MM.1S (cell line): ENCODE results near the gene RETSAT.
"Not testable (repeated sequence)": the region's sequence is repeated elsewhere in the genome, so short reads cannot be mapped to it uniquely, and the experiment has no call there.

ENCODE experiments used
- DNase-seq: peaks from one replicate; pipeline ENCODE4 v3.0.0-alpha.2; 2015
- H2AFZ ChIP-seq: fragments of 300-600 bp; sonication (generic); 2 replicates; pipeline ENCODE4 v1.6.0; 2016; ENCODE audit warnings: antibody characterized with exemption, low read length
- H3F3A ChIP-seq: fragments of 300-600 bp; sonication (generic); 2 replicates; pipeline ENCODE4 v1.6.1; 2016; ENCODE audit warnings: mild to moderate bottlenecking, antibody characterized with exemption, low read length, moderate library complexity, mixed read lengths; ENCODE audit not compliant: insufficient read depth
- H3K27ac ChIP-seq: fragments of 300-600 bp; sonication (generic); 2 replicates; pipeline ENCODE4 v1.5.1; 2016; ENCODE audit warnings: mild to moderate bottlenecking, low read length
- H3K27me3 ChIP-seq: fragments of 300-600 bp; sonication (generic); replicated peaks from 2 replicates; pipeline ENCODE4 v1.6.0; 2016; ENCODE audit warnings: low read length; ENCODE audit not compliant: insufficient read depth
- H3K36me3 ChIP-seq: fragments of 300-600 bp; sonication (generic); replicated peaks from 2 replicates; pipeline ENCODE4 v1.6.1; 2016; ENCODE audit warnings: mild to moderate bottlenecking, low read length, mixed read lengths; ENCODE audit not compliant: insufficient read depth
- H3K4me1 ChIP-seq: fragments of 300-600 bp; sonication (generic); 2 replicates; pipeline ENCODE4 v1.6.1; 2016; ENCODE audit warnings: low read length, mixed read lengths
- H3K4me2 ChIP-seq: fragments of 300-600 bp; sonication (generic); 2 replicates; pipeline ENCODE4 v1.6.0; 2016; ENCODE audit warnings: low read depth, low read length
- H3K4me3 ChIP-seq: fragments of 300-600 bp; sonication (generic); 2 replicates; pipeline ENCODE4 v1.5.1; 2016; ENCODE audit warnings: low read length, mixed read lengths
- H3K79me2 ChIP-seq: fragments of 300-600 bp; sonication (generic); 2 replicates; pipeline ENCODE4 v1.6.1; 2016; ENCODE audit warnings: mixed run types, low read length, mixed read lengths
- H3K9ac ChIP-seq: fragments of 300-600 bp; sonication (generic); 2 replicates; pipeline ENCODE4 v1.6.1; 2016; ENCODE audit warnings: low read length, mixed read lengths
- H3K9me2 ChIP-seq: fragments of 300-600 bp; sonication (generic); replicated peaks from 2 replicates; pipeline ENCODE4 v1.6.1; 2016; ENCODE audit warnings: mild to moderate bottlenecking, low read length, mixed read lengths; ENCODE audit not compliant: insufficient read depth
- H3K9me3 ChIP-seq: fragments of 300-600 bp; sonication (generic); replicated peaks from 2 replicates; pipeline ENCODE4 v1.6.1; 2016; ENCODE audit warnings: mild to moderate bottlenecking, low read length, mixed read lengths; ENCODE audit not compliant: insufficient read depth
- H4K20me1 ChIP-seq: fragments of 300-600 bp; sonication (generic); 2 replicates; pipeline ENCODE4 v1.6.1; 2016; ENCODE audit warnings: mild to moderate bottlenecking, low read length, moderate library complexity, mixed read lengths; ENCODE audit not compliant: insufficient read depth
- EZH2 ChIP-seq: fragments of 300-600 bp; sonication (generic); optimal IDR thresholded peaks from 2 replicates; pipeline ENCODE3; 2017; ENCODE audit warnings: low read depth, mild to moderate bottlenecking, antibody characterized with exemption, low read length, mixed read lengths
- EZH2phosphoT487 ChIP-seq: fragments of 300-600 bp; sonication (generic); IDR thresholded peaks from 2 replicates; pipeline ENCODE4 v1.6.1; 2018; ENCODE audit warnings: antibody characterized with exemption, low read length
- TF ChIP-seq, protein P1 (sequence below): fragments of 300-600 bp; sonication (generic); IDR thresholded peaks from 2 replicates; pipeline ENCODE4 v1.5.1; 2016; ENCODE audit warnings: antibody characterized with exemption, low read length, mixed read lengths

RETSAT gene

DNA sequence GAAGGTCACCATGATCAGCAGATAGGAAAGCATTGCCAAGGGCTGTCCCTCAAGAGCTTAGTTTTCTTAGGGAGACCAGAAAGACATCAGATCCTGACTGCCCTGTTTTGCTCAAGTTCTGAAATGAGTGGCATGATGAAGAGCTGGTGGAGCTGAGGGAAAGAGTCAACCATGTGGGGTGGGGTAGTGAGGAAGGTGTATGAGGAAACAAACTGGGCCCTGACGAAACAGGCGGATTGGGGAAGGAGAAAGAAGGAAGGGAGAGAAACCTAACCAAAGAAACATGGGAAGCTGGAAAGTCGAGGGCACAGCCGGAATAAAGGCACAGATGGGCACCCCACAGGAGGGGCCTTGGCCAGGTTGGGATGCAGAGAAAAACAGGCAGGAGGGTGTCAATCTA, 34.5 kb downstream of the RETSAT start:
- DNase-seq = no peak
- no peak overlapping the region for H3K4me3 ChIP-seq
- H3K9me3 ChIP-seq = no peaks in the 10 kb centered on the region
- 0 out of 2 replicates have a peak, but pooled peaks cover 6% of the 10 kb centered on the region for H3K4me1 ChIP-seq
- peaks cover 2% of the 10 kb centered on the region; the same call in 1 of the 2 replicates for H3F3A ChIP-seq
- H3K27ac ChIP-seq = no peak overlapping the region
- no peak overlapping the region for H2AFZ ChIP-seq
- H3K27me3 ChIP-seq = no peaks in the 10 kb centered on the region
- no peak overlapping the region for H3K4me2 ChIP-seq
- H3K9me2 ChIP-seq = no peaks in the 10 kb centered on the region
- H3K36me3 ChIP-seq = peaks cover 19% of the 10 kb centered on the region; the same call in 1 of the 2 replicates
- TF ChIP-seq EZH2 = no peak
- no peak for TF ChIP-seq EZH2phosphoT487
- TF ChIP-seq, protein P1, sequence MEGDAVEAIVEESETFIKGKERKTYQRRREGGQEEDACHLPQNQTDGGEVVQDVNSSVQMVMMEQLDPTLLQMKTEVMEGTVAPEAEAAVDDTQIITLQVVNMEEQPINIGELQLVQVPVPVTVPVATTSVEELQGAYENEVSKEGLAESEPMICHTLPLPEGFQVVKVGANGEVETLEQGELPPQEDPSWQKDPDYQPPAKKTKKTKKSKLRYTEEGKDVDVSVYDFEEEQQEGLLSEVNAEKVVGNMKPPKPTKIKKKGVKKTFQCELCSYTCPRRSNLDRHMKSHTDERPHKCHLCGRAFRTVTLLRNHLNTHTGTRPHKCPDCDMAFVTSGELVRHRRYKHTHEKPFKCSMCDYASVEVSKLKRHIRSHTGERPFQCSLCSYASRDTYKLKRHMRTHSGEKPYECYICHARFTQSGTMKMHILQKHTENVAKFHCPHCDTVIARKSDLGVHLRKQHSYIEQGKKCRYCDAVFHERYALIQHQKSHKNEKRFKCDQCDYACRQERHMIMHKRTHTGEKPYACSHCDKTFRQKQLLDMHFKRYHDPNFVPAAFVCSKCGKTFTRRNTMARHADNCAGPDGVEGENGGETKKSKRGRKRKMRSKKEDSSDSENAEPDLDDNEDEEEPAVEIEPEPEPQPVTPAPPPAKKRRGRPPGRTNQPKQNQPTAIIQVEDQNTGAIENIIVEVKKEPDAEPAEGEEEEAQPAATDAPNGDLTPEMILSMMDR = no peak
- H4K20me1 ChIP-seq = peaks cover 5% of the 10 kb centered on the region
- peaks cover 70% of the 10 kb centered on the region for H3K79me2 ChIP-seq
- no peak overlapping the region for H3K9ac ChIP-seq

DNA sequence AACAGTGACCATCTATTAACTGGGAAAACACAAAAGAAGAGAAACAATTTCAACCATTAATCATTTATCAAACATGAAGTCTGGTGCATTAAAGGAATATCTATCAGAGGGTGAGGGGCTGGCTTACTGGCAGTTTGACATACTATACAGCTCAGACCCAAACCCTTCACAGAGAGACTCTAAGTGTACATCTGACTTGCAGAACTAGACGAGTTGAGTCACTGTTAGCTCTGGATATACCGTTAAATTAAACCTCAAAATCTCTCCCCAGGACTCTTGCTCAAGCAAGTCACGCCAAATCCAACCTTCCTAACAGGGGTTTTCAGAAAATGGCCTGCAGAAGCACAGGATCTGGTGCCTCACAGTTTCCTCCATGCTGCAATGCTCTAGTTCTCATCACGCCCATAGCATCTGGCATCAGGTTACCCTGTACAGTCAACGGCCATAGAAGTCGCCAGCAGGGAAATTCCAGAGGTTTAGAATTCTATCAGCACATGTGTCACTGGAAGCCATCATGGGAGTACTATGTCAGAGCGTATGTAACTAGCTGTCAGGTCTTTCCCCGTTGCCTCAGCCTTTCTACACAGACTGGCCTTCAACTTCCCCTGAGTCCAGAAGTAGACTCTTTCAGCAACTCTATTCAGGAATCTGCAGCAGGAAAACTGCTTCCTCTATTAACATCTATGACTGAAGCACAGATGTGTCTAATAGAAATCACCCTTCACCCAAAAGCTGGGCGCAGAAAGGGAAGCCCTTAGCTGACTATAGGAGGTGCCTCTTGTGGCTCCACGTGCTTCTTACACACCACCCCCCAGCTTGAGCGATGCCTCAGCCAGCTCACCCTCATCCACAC, 35.9 kb downstream of the RETSAT start:
- H3F3A ChIP-seq = peaks cover 2% of the 10 kb centered on the region; the same call in 1 of the 2 replicates
- peaks cover 14% of the 10 kb centered on the region; the same call in 1 of the 2 replicates for H3K36me3 ChIP-seq
- H3K4me2 ChIP-seq = no peak overlapping the region
- no peak overlapping the region for H3K4me3 ChIP-seq
- peaks cover 3% of the 10 kb centered on the region; the same call in 1 of the 2 replicates for H4K20me1 ChIP-seq
- H3K27ac ChIP-seq = no peak overlapping the region
- H3K27me3 ChIP-seq = no peaks in the 10 kb centered on the region
- DNase-seq = no peak
- no peaks in the 10 kb centered on the region for H3K4me1 ChIP-seq
- no peak for TF ChIP-seq EZH2phosphoT487
- H3K9me3 ChIP-seq = no peaks in the 10 kb centered on the region
- no peak overlapping the region for H3K9ac ChIP-seq
- no peak overlapping the region for H2AFZ ChIP-seq
- H3K79me2 ChIP-seq = peaks cover 56% of the 10 kb centered on the region
- H3K9me2 ChIP-seq = no peaks in the 10 kb centered on the region

DNA sequence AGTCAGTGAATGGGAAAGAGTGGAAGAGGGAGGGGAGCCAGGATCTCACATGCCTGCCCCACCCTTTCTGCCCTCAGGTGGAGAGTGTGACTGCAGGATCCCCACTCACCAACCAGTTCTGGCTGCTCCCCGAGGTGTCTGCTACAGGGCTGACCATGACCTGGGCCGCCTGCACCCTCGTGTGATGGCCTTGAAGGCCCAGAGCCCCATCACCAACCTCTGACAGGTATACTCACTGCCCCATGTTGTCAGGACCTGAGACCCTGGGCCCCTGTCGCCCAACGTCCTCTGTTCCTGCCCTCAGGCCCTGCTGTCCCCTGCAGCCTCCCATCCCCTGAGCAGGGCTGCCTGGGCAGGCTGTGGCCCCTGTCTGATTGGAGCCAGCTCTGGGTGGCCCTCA, 38.4 kb downstream of the RETSAT start:
- not testable (repeated sequence) for DNase-seq, H3K27ac ChIP-seq, H3K4me2 ChIP-seq, H2AFZ ChIP-seq, H3K4me3 ChIP-seq, H4K20me1 ChIP-seq, H3K9ac ChIP-seq, H3K9me3 ChIP-seq, H3K4me1 ChIP-seq, H3K9me2 ChIP-seq, H3K27me3 ChIP-seq, H3K36me3 ChIP-seq, H3F3A ChIP-seq
- H3K79me2 ChIP-seq = peaks cover 31% of the 10 kb centered on the region

DNA sequence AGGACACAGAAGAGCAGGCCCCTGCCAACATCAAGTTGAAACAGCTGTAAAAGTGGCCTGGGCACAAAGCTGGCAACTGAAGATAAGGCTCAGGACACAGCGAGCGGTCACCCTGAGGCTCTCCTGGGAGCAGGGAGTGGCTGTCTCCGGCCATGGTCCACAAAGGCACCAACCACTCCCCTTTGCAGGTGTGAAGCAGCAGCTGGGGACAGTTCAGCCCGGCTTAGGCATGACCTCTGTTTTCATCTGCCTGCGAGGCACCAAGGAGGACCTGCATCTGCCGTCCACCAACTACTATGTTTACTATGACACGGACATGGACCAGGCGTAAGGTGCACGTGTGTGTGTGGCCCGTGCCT, 39.5 kb downstream of the RETSAT start:
- Histone ChIP-seq H3K36me3 (peaks cover 4% of the 10 kb centered on the region; the same call in 1 of the 2 replicates), H3K79me2 (peaks cover 21% of the 10 kb centered on the region), H3K4me3 (no peak overlapping the region), H3K27ac (no peak overlapping the region), H3F3A (peaks cover 16% of the 10 kb centered on the region), H3K9me3 (no peaks in the 10 kb centered on the region), H3K27me3 (no peaks in the 10 kb centered on the region), H3K9me2 (no peaks in the 10 kb centered on the region), H3K9ac (no peak overlapping the region), H3K4me2 (no peak overlapping the region), H2AFZ (no peak overlapping the region), H4K20me1 (peaks cover 3% of the 10 kb centered on the region; the same call in 1 of the 2 replicates), H3K4me1 (peaks cover 17% of the 10 kb centered on the region)
- DNase-seq = no peak
- TF ChIP-seq EZH2phosphoT487 = no peak
- TF ChIP-seq EZH2 = no peak
- TF ChIP-seq, protein P1 = no peak
